ENCODE results near the gene ANO10.
A peak's percentile ranks its signal among the peaks of the same experiment; 100 is the strongest.

The ANO10 gene

DNA sequence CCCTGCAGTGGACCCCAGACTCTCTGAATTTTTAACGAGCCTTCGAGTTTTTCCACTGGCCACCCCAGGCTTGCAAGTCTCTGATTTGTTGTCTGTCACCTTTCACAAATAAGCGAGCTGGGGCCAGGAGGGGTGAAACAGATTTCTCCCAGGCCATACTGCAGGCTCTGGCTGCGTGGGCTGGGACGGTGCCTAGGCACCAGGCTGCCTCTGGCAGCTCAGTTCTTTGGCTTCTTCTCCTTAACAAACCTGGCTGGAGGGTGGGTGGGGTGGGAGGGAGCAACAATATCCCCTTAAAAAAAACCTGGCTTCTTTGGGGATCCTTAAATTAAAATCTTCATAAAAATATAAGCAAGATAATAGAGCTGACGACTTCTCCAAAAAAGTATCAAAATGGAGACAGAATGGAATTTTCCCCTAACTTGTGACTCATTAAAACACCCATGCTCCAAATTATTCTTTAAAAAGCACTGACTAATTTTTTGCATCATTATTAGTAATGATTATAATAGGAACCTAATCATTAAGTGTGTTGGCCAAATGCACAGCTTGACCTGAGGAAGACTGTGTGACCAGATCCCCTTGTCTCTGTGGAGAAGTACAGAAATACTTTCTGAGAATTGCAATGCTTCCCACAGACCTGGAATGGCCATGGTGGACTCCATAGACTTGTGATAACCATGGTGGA is 251.4 kb downstream of the ANO10 start:
- no peak overlapping the region for H3K27ac ChIP-seq
- DNase-seq (ENCODE audit: low spot score), result no peak
- ChIA-PET CTCF (no interaction called here), POLR2A (ENCODE audit: low non-redundant PET) (no interaction called here)
- TF ChIP-seq, protein P1, sequence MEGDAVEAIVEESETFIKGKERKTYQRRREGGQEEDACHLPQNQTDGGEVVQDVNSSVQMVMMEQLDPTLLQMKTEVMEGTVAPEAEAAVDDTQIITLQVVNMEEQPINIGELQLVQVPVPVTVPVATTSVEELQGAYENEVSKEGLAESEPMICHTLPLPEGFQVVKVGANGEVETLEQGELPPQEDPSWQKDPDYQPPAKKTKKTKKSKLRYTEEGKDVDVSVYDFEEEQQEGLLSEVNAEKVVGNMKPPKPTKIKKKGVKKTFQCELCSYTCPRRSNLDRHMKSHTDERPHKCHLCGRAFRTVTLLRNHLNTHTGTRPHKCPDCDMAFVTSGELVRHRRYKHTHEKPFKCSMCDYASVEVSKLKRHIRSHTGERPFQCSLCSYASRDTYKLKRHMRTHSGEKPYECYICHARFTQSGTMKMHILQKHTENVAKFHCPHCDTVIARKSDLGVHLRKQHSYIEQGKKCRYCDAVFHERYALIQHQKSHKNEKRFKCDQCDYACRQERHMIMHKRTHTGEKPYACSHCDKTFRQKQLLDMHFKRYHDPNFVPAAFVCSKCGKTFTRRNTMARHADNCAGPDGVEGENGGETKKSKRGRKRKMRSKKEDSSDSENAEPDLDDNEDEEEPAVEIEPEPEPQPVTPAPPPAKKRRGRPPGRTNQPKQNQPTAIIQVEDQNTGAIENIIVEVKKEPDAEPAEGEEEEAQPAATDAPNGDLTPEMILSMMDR (conservative IDR thresholded peaks at IDR 0.05; ENCODE audit: low read depth), result no peak

DNA sequence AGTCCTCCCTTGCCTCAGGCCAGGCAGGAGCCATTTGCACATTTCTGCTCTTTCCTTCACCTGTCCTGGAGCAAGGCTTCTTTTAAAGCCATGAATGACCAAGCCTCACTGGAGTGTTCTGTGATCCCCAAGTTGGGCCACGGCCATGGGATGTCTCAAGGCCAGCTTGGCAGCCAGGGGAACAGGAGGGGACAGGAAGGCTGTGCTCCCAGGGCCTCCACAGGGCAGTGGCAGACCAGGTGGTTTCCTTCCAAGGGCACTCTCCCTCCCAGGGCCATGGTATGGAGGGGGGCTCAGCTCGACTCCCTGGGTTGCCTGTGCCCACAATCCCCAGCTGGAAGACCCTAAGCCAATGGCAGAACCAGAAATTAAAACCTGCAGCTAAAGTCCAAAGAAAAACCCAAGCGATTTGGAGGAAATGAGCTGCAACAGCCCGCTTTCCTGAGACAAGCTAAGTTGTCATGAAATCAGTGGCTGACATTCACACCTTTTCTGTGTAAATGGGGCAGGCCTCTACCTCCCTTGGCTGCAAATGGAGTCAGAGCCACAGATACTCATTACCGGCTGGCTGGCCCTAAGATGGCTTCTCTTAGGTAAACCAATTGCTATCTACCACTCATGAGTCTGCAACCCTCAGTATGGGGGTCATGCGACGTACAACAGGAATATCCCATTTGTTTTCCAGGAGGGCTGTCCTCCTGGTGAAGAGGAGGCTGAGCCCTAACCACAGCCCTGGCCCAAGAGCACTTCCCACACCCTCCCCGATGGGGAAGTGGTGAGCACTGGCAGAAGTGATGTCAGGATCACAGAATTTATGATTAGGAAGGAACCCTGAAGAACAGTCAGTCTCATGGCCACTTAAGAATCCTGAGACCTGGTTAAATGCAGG is 252.2 kb downstream of the ANO10 start:
- ChIA-PET POLR2A (ENCODE audit: low non-redundant PET) (no interaction called here), CTCF (no interaction called here)
- no peak for DNase-seq (ENCODE audit: low spot score)
- TF ChIP-seq, protein P1 (conservative IDR thresholded peaks at IDR 0.05; ENCODE audit: low read depth), result no peak
- H3K27ac ChIP-seq, result no peak overlapping the region

DNA sequence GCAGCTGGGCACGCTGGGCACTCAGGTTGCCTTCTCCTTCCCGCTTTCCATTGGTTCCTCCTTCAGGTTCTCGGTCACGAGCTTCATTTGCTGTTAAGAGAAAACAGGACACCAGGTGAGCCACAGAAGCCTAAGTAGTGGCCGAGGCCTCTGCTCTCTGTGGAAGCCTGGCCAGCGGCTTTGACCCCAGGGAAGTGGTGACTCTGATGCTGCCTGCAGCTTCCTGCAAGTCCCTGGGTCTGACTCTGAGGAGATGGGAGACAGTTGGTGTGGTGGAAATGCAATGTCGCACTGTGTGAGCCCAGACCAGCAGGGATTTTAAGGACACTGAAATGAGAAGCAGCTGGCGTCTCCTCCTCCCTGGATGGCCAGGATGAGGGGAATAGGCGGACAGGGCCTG is 254.9 kb downstream of the ANO10 start:
- POLR2A ChIA-PET (ENCODE audit: low non-redundant PET), result no interaction called here
- H3K27ac ChIP-seq, result 0 out of 2 replicates have a peak overlapping the region, but pooled peaks have one; percentile 3
- no peak for DNase-seq (ENCODE audit: low spot score)
- TF ChIP-seq, protein P1 (conservative IDR thresholded peaks at IDR 0.05; ENCODE audit: low read depth), result no peak
- CTCF ChIA-PET, result interaction anchor here (0.6 kb wide), 1 partner anchor 35 kb away, joined by 4 read pairs; no protein-coding TSS in a partner anchor

DNA sequence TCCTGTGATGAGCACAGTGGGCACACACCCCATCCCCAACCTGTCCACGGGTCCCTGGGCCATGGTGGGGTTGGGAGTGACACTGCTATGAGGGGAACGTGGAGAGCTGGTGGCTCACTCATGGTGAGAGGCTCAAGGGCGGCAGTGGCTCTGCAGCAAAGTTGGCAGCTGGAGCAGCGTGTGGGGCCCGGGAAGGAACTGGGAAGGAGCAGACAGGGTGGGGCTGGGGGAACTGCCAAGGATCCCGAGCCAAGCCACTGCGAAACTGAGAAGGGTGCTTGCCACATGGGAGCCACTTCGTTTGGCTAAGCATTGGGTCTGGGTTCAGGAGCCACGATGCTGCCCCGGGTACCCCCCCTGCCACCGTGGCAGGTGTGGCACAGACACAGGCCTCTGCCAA is 255.3 kb downstream of the ANO10 start:
- DNase-seq (ENCODE audit: low spot score), result no peak
- POLR2A ChIA-PET (ENCODE audit: low non-redundant PET), result no interaction called here
- 0 out of 2 replicates have a peak overlapping the region, but pooled peaks have one; percentile 3 for H3K27ac ChIP-seq
- CTCF ChIA-PET, result interaction anchor here (0.6 to 0.8 kb wide), 2 partner anchors 16 to 35 kb away, joined by 3 to 4 read pairs; no protein-coding TSS in a partner anchor
- TF ChIP-seq, protein P1 (conservative IDR thresholded peaks at IDR 0.05; ENCODE audit: low read depth), result no peak

DNA sequence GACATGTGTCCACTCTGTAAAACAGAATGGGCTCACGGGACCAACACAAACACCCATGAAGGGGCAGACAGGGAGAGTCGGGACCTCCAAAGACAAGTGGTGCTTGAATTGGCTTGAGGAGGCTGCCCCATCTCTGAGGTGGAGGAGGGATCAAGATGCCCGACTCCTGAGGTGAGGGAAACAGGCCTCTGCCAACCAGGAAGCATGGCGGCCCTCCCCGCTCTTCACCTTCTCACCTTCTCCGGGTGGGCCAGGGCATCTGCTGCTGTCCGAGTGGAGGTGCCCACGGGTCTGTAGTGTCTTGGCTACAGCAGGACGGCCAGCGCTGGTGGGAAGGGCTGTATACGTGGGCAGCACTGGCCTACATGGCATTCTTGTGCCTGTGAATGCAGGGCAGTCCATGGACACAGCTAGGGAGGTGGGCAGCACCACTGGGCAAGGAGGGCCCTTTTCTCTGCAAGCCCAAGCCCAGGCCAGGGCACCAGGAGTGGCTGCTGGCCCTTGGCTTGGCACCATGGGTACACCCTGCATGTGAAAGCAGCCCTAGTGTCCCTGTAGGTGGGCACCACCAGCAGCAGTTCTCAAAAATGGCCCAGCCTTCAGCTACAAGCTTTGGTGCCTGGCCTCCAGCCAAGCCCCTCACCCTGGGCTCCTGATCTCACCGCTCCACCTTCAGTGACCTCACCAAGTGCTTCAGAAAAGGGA is 256.1 kb downstream of the ANO10 start:
- DNase-seq (ENCODE audit: low spot score), result no peak
- TF ChIP-seq, protein P1 (conservative IDR thresholded peaks at IDR 0.05; ENCODE audit: low read depth), result no peak
- ChIA-PET POLR2A (ENCODE audit: low non-redundant PET) (no interaction called here), CTCF (interaction anchor here (0.8 kb wide), 1 partner anchor 16 kb away, joined by 3 read pairs; no protein-coding TSS in a partner anchor)
- no peak overlapping the region for H3K27ac ChIP-seq

DNA sequence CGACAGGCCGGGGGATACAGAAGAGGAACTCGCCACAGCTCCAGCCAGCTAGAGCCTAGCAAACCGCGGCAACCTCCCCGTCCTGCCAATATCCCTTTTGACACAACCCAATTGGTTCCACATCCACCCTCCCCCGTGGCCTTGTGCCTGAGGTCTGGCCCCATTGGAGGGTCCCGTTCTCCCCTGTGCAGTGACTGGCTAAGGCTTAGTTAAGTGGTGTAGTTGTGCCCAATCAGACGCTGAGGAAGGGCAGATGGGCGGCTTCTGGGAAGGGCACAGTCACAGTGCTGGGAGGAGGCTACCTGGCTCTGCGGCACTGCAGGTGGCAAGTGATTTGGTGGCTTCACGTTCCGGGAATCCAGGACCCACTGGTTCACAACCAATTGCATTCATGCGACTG is 256.9 kb downstream of the ANO10 start:
- ChIA-PET CTCF (no interaction called here), POLR2A (ENCODE audit: low non-redundant PET) (no interaction called here)

More for the DNA sequence above, 256.9 kb downstream of the ANO10 start:
- H3K27ac ChIP-seq, result no peak overlapping the region
- TF ChIP-seq, protein P1 (conservative IDR thresholded peaks at IDR 0.05; ENCODE audit: low read depth), result no peak
- no peak for DNase-seq (ENCODE audit: low spot score)
